Measurements from ENCODE around the gene PLCB2.

The PLCB2 gene

DNA sequence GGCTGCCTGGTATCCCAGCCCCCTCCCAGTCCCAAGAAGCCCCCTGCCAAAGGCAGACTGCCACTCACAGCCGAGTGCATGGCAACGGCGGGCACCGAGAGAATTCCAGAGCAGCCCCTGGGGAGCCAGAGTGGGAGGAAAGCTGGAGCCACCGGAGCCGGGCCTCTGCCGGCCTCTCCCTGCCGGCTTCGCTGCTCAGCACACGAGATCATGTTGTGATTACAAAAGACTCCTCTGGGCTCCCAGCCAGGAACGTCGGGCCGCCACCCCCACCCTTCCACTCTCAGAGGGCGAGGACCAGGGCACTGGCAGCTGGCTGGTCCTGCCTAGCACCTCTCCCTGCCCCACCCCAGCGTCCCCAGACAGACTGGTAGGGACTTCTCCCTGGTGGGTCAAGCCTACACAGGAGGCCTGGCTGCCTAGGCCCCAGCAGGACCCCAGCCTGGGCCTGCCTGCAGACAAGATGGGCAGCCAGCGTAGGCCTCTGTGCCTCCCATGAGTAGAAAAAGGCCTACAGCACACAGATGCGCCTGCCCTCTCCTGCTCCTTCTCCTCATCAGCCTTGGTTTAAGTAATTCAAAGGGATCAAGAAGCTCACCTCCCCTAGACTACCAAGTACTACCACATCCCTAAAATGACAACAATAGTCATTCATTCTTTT is 33.1 kb upstream of the PLCB2 start, which contains the start of gene CCDC9B:
Gene CCDC9B, minus strand, starts transcription at position 200 of the 661 bp plus-strand sequence. Its CDS starts 120 bp downstream, at position 80.
- no CpG with 5 or more reads among the region's 17 CpGs for WGBS (ENCODE audit: insufficient coverage, insufficient read length)

GRCh38 chr15:40340038-40340739 is 32.5 kb upstream of the PLCB2 start:
- WGBS (ENCODE audit: insufficient coverage, insufficient read length): no CpG with 5 or more reads among the region's 14 CpGs
- no peaks in the 10 kb centered on the region for H3K36me3 ChIP-seq (ENCODE audit: control insufficient read depth, insufficient read depth, low read length)
- H3K4me3 ChIP-seq (ENCODE audit: low read length): no peak overlapping the region
- no peaks in the 10 kb centered on the region for H3K9me3 ChIP-seq (ENCODE audit: control insufficient read depth, insufficient read depth, low read length)
- H3K4me1 ChIP-seq (ENCODE audit: control insufficient read depth, insufficient read depth, low read length): peaks cover 12% of the 10 kb centered on the region
- no peak overlapping the region for H3K27ac ChIP-seq (ENCODE audit: low read length)
- H3K27me3 ChIP-seq (ENCODE audit: control insufficient read depth, insufficient read depth, low read length): no peaks in the 10 kb centered on the region
- no peak for DNase-seq (ENCODE audit: low read depth, low spot score)

More for the DNA sequence above, 33.1 kb upstream of the PLCB2 start, which contains the start of gene CCDC9B:
- no peaks in the 10 kb centered on the region for H3K36me3 ChIP-seq (ENCODE audit: control insufficient read depth, insufficient read depth, low read length)
- H3K4me3 ChIP-seq (ENCODE audit: low read length): no peak within 1 kb of the TSS
- no peaks in the 10 kb centered on the region for H3K27me3 ChIP-seq (ENCODE audit: control insufficient read depth, insufficient read depth, low read length)
- H3K9me3 ChIP-seq (ENCODE audit: control insufficient read depth, insufficient read depth, low read length): no peaks in the 10 kb centered on the region
- peaks cover 10% of the 10 kb centered on the region for H3K4me1 ChIP-seq (ENCODE audit: control insufficient read depth, insufficient read depth, low read length)
- H3K27ac ChIP-seq (ENCODE audit: low read length): no peak within 1 kb of the TSS
- DNase-seq (ENCODE audit: low read depth, low spot score): no peak

GRCh38 chr15:40339621-40339945 is 31.8 kb upstream of the PLCB2 start:
- H3K27me3 ChIP-seq (ENCODE audit: control insufficient read depth, insufficient read depth, low read length): no peaks in the 10 kb centered on the region
- no peak for DNase-seq (ENCODE audit: low read depth, low spot score)
- no CpG with 5 or more reads among the region's 7 CpGs for WGBS (ENCODE audit: insufficient coverage, insufficient read length)
- H3K9me3 ChIP-seq (ENCODE audit: control insufficient read depth, insufficient read depth, low read length): no peaks in the 10 kb centered on the region
- H3K36me3 ChIP-seq (ENCODE audit: control insufficient read depth, insufficient read depth, low read length): no peaks in the 10 kb centered on the region
- H3K4me1 ChIP-seq (ENCODE audit: control insufficient read depth, insufficient read depth, low read length): peaks cover 13% of the 10 kb centered on the region
- H3K4me3 ChIP-seq (ENCODE audit: low read length): no peak overlapping the region
- H3K27ac ChIP-seq (ENCODE audit: low read length): no peak overlapping the region

DNA sequence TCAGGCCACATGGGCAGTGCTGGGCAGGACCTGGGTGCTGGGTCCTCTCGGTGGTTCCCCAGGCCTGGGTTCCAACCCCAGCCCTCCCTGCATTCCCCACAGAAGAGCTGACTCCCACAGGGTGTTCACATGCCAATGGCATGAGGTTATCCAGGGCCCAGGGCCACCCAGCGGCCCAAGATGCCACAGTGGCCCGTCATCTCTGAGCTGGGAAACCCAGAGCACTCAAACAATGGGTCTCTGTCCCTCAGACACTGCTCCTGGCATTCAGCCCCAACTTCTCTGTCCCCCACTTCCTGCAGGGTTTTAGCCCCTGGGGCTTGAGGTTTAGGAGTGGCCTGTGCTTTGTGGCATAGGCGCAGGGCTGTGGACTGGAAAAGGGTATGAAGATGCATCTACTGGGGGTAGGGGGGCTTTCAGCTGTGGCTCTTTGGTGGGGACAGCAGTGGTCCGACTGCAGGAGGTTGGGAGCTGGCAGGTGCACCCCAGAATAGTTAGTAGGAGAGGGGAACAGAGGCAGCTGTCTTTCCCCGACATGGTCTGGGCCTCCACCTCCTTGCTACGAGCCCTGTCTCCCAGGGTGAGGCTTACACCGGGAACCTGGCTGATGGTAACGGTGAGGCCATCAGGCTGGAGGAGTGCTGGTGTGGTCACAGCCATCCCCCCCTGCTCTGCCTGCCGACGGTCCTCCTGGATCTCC is 31.3 kb upstream of the PLCB2 start:
- no peak overlapping the region for H3K27ac ChIP-seq (ENCODE audit: low read length)
- no CpG with 5 or more reads among the region's 11 CpGs for WGBS (ENCODE audit: insufficient coverage, insufficient read length)
- H3K36me3 ChIP-seq (ENCODE audit: control insufficient read depth, insufficient read depth, low read length): no peaks in the 10 kb centered on the region
- no peak for DNase-seq (ENCODE audit: low read depth, low spot score)
- H3K4me3 ChIP-seq (ENCODE audit: low read length): no peak overlapping the region
- no peaks in the 10 kb centered on the region for H3K9me3 ChIP-seq (ENCODE audit: control insufficient read depth, insufficient read depth, low read length)
- peaks cover 13% of the 10 kb centered on the region for H3K4me1 ChIP-seq (ENCODE audit: control insufficient read depth, insufficient read depth, low read length)
- H3K27me3 ChIP-seq (ENCODE audit: control insufficient read depth, insufficient read depth, low read length): no peaks in the 10 kb centered on the region

DNA sequence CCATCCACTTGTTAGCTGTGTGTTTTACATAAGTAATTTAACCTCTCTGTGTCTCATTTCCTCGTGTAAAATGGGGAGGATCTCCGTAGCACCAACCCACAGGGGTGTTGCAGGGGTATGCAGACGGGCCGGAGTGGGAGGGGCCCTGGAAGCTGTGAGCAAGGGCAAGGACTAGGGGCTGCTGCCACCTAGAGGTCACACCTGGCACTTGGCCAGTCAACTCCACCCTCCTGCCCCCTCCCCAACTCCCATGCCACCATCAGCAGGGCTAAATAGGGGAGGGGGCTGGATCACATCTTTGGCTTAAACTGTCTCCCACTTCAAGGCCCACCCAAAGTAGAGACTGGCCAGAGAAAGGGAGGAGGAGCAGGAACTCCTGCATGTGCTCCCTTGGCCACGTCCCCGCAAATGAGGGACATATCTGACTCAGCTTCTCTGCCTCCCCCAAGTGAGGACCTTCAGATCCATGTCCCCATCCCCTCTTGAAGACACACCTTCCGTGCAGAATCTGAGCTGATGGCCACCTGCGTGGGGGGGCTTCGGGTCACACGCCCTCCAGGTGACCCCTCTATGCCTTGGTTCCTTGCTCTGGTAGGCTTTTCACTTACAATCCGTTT is 30.4 kb upstream of the PLCB2 start:
- DNase-seq (ENCODE audit: low read depth, low spot score): no peak
- Histone ChIP-seq H3K9me3 (ENCODE audit: control insufficient read depth, insufficient read depth, low read length) (no peaks in the 10 kb centered on the region), H3K27me3 (ENCODE audit: control insufficient read depth, insufficient read depth, low read length) (no peaks in the 10 kb centered on the region), H3K4me3 (ENCODE audit: low read length) (no peak overlapping the region), H3K4me1 (ENCODE audit: control insufficient read depth, insufficient read depth, low read length) (peaks cover 13% of the 10 kb centered on the region), H3K36me3 (ENCODE audit: control insufficient read depth, insufficient read depth, low read length) (no peaks in the 10 kb centered on the region), H3K27ac (ENCODE audit: low read length) (no peak overlapping the region)
- no CpG with 5 or more reads among the region's 11 CpGs for WGBS (ENCODE audit: insufficient coverage, insufficient read length)

DNA sequence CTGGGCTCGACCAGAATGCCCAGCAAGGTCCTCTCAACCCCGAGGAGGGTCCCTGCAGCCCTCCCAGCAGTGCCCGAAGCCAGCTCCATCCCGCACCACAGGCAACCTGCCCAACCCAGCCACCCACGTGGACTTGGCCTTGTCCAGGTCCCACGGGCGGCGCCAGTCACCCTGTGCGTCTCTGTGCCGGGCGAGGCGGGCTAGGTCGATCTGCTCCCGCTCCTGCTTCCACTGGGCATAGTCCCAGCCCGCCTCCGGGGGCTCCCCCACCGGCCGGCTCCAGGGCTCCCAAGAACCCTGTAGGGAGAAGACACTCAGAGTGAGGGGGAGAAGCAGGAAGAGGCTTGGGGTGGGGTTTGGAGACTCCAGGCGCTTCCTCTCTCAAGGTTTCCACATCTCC is 29.9 kb upstream of the PLCB2 start:
- H3K27me3 ChIP-seq (ENCODE audit: control insufficient read depth, insufficient read depth, low read length): no peaks in the 10 kb centered on the region
- DNase-seq (ENCODE audit: low read depth, low spot score): no peak
- H3K27ac ChIP-seq (ENCODE audit: low read length): no peak overlapping the region
- H3K36me3 ChIP-seq (ENCODE audit: control insufficient read depth, insufficient read depth, low read length): no peaks in the 10 kb centered on the region
- H3K9me3 ChIP-seq (ENCODE audit: control insufficient read depth, insufficient read depth, low read length): no peaks in the 10 kb centered on the region
- no peak overlapping the region for H3K4me3 ChIP-seq (ENCODE audit: low read length)
- no CpG with 5 or more reads among the region's 19 CpGs for WGBS (ENCODE audit: insufficient coverage, insufficient read length)
- H3K4me1 ChIP-seq (ENCODE audit: control insufficient read depth, insufficient read depth, low read length): peaks cover 13% of the 10 kb centered on the region

DNA sequence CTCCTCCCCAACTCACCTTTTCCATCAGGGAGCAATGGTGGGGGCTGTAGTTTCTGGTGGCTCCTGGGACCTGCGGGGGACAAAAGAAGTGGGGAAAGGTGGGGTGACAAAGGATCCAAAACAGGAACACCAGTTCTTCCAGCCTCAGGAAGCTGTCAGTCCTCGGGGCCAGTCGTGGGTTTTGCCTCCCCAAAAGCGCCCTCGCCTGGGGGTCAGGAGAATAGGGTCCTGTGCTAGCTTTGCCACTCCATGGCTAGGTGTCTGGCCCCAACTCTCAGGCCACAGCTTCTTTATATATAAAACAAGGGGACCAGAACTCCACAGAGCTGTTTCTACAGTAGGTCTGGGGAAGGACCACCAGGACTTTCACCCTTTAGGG is 29.0 kb upstream of the PLCB2 start:
- no peaks in the 10 kb centered on the region for H3K9me3 ChIP-seq (ENCODE audit: control insufficient read depth, insufficient read depth, low read length)
- H3K36me3 ChIP-seq (ENCODE audit: control insufficient read depth, insufficient read depth, low read length): no peaks in the 10 kb centered on the region
- H3K27me3 ChIP-seq (ENCODE audit: control insufficient read depth, insufficient read depth, low read length): no peaks in the 10 kb centered on the region
- no CpG with 5 or more reads among the region's 5 CpGs for WGBS (ENCODE audit: insufficient coverage, insufficient read length)
- no peak overlapping the region for H3K27ac ChIP-seq (ENCODE audit: low read length)
- H3K4me3 ChIP-seq (ENCODE audit: low read length): no peak overlapping the region
- H3K4me1 ChIP-seq (ENCODE audit: control insufficient read depth, insufficient read depth, low read length): peaks cover 13% of the 10 kb centered on the region
- DNase-seq (ENCODE audit: low read depth, low spot score): no peak

DNA sequence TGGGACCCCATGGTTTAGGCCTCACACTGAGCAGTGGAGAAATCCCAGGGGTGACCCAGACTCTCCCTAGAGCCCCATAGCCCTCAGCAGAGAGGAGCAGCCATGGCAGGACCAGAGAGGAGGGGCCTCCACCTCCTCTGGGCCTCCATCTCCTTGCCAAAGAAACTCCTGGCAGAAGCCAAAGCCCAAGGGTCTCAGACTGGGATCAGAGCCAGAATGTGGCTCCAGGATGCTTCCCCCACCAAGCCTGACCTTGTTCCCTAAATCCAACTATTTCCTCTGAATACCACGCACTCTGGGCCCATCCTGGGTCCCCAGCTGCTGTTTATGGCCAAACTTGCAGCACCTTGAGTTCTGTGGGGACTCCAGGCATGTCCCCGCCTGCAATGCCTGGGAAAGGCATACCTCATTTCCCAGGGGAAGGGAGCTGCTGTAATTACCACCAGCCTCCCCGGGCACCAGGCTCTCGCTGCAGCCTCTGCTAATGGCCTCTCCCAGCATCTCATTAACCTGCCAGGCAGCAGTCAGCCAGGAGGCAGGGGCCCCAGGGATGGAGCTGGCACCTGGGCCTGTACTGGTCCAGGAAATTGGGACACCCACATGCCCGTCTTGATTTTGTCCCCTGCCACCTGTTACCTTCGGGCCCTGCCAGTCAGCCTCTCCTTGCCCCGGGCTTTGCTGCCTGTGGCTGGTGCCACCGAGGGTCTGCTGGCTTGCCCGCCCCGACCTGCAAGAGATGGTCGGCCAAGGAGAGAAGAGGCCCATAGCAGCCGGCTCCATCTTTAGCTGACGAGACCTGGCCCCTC is 28.4 kb upstream of the PLCB2 start:
- no peaks in the 10 kb centered on the region for H3K27me3 ChIP-seq (ENCODE audit: control insufficient read depth, insufficient read depth, low read length)
- peaks cover 13% of the 10 kb centered on the region for H3K4me1 ChIP-seq (ENCODE audit: control insufficient read depth, insufficient read depth, low read length)
- H3K9me3 ChIP-seq (ENCODE audit: control insufficient read depth, insufficient read depth, low read length): no peaks in the 10 kb centered on the region
- DNase-seq (ENCODE audit: low read depth, low spot score): no peak
- no CpG with 5 or more reads among the region's 13 CpGs for WGBS (ENCODE audit: insufficient coverage, insufficient read length)
- no peak overlapping the region for H3K27ac ChIP-seq (ENCODE audit: low read length)
- H3K4me3 ChIP-seq (ENCODE audit: low read length): no peak overlapping the region
- H3K36me3 ChIP-seq (ENCODE audit: control insufficient read depth, insufficient read depth, low read length): no peaks in the 10 kb centered on the region

DNA sequence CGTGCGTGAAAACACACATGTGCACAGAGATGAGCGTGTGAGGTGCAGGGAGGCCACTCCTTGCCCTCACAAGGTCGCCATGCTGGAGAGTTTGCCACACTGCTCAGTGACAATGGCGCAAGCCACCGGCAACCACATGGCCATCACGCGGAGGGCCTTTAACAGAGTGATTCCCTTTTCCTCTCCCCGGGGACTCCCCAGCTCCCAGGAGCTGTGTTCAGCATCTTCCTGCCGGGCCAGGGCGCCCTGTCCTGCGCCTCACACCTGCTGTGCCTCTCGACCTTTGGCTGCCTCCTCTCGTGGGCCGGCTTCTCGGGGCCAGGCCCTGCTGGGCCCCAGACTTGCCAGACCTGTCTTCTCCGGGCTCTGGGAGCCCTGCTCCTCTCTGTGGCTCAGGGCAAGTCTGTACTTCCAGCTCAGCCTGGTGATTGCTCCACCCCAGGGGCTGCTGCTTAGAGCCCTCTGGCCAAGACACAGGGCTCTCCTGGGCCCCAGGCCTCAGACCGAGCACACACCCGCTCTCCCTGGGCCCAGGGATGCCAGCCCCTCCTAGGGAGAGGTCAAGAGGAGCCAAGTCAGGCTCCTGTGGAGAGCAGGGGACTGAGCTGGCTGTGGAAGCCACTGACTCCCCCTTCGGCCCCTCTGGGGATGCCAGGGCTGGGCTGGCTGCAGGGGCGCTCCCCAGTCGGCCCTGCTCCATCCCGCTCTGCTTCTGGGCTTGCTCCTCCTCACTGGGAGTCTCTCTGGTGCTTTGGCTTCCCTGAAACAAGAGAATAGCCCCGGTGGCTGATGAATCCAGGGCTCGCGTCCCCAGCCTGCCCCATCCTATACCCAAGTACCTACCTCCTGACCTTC is 27.4 kb upstream of the PLCB2 start:
- Histone ChIP-seq H3K27ac (ENCODE audit: low read length) (no peak overlapping the region), H3K4me3 (ENCODE audit: low read length) (no peak overlapping the region), H3K9me3 (ENCODE audit: control insufficient read depth, insufficient read depth, low read length) (no peaks in the 10 kb centered on the region), H3K27me3 (ENCODE audit: control insufficient read depth, insufficient read depth, low read length) (no peaks in the 10 kb centered on the region), H3K4me1 (ENCODE audit: control insufficient read depth, insufficient read depth, low read length) (peaks cover 10% of the 10 kb centered on the region), H3K36me3 (ENCODE audit: control insufficient read depth, insufficient read depth, low read length) (no peaks in the 10 kb centered on the region)
- no CpG with 5 or more reads among the region's 26 CpGs for WGBS (ENCODE audit: insufficient coverage, insufficient read length)
- no peak for DNase-seq (ENCODE audit: low read depth, low spot score)

Data from iPS DF 6.9 (cell line).